ENCODE results near the gene EMP2.

EMP2 gene

DNA sequence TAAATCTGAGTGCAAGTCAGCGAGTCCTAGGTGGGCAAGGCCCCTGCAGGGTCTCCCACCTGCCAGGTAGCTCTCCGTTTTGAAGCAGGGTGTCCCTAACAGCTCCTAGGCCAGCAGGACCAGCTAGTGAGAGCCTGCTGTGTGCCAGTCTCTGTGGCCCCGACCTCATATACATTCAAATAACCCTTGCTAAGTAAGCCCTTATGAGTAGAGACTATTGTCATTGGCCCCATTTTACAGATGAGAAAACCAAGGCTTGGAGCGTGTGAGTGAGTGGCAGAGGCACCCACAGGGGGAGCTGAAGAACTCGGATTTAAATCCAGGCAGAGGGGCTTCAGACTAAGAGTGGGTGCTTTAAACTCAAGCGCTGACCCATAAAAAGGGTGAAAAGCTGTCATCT, 39.7 kb upstream of the EMP2 start:
- TF ChIP-seq, protein P1, sequence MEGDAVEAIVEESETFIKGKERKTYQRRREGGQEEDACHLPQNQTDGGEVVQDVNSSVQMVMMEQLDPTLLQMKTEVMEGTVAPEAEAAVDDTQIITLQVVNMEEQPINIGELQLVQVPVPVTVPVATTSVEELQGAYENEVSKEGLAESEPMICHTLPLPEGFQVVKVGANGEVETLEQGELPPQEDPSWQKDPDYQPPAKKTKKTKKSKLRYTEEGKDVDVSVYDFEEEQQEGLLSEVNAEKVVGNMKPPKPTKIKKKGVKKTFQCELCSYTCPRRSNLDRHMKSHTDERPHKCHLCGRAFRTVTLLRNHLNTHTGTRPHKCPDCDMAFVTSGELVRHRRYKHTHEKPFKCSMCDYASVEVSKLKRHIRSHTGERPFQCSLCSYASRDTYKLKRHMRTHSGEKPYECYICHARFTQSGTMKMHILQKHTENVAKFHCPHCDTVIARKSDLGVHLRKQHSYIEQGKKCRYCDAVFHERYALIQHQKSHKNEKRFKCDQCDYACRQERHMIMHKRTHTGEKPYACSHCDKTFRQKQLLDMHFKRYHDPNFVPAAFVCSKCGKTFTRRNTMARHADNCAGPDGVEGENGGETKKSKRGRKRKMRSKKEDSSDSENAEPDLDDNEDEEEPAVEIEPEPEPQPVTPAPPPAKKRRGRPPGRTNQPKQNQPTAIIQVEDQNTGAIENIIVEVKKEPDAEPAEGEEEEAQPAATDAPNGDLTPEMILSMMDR (IDR thresholded peaks at IDR 0.05; ENCODE audit: extremely low read depth, missing control alignments), result no peak
- no peak for DNase-seq (ENCODE audit: low spot score)

DNA sequence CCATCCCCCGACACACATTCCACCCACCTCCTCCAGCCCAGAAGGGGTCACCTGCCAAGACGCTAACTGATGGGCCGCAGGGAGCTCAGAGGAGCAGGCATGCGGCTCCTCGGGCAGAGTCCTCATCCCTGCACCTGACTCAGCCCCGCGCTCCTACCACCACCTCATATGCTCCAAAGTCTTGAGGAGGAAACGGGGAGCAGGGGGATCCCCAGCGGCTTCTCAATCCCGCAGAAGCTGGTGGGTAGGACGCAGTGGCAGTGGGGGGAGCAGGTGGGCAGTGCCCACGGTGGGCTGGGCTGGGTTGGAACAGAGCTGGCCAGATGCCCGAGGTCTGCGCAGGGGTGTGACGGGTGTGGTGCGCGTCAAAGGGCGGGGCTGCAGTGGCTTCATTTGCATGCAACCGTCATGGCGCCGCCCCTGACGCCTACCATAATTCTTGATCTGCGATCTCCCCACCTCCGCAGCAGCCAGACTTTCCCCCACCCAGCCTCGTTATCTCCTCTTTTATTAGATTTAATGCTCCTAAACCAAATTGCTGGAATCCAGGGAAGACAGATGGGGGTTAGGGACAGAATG, 39.0 kb upstream of the EMP2 start:
- peak; percentile 51 for DNase-seq (ENCODE audit: low spot score)
- TF ChIP-seq, protein P1 (IDR thresholded peaks at IDR 0.05; ENCODE audit: extremely low read depth, missing control alignments), result no peak

DNA sequence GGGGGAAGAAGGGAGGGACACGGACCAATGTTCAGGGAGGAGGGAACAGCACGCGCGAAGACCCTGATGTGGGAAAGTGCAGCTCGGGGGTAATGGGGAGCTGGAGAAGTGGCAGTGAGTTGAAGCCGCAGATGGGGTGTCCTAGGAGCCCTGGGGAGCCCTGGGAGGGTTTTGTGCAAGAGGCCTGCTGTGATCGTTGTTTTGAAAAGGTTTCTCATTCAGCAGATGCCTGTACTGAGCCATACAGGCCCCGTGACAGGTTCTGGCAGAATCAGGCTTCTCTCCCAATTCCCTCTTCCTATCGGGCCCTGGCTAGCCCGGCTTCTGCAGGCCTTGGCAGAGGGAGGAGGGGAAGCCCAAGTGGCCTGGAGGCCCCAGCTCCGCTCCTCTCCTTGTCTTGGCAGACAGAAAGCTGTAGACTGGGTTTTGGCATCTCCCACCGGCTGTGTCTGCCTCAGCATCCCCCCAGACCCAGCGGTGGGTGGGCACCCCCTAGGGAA, 38.4 kb upstream of the EMP2 start:
- no peak for DNase-seq (ENCODE audit: low spot score)
- TF ChIP-seq, protein P1 (IDR thresholded peaks at IDR 0.05; ENCODE audit: extremely low read depth, missing control alignments), result no peak

DNA sequence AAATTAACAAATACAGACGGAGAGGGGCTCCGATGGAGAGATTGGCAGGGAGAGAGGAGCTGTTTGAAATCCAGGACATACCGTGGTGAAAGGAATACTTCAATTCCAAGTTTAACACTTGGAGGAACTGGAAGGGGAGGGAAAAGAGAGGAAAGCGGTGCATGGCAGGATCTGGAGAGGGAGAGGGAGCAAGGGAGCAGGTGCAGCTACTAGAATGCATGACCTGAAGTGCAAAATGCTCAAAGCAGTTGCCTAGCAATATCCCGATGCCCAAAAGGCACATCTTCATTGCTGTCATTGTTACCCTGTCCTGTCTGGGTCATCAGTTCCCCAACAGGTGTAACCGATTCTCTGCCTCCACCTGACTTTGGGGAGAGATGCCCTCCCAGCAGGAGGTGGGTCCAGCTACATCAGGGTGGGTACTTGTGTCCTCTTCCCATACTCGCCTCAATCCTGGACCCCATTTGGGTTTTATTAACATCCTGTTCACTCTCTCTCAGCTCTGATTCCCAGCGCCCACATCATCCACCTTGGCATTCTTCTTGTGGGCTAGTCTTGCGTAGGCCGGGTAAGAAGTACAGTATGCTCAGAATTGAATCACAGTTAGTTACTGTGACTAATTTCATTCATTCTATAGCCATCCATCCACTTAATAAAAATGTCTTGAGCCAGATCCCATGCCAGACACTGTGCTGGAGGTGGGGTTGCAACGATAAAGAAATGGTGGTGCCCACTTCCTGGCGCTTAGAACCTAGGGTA, 37.4 kb upstream of the EMP2 start:
- no peak for DNase-seq (ENCODE audit: low spot score)

DNA sequence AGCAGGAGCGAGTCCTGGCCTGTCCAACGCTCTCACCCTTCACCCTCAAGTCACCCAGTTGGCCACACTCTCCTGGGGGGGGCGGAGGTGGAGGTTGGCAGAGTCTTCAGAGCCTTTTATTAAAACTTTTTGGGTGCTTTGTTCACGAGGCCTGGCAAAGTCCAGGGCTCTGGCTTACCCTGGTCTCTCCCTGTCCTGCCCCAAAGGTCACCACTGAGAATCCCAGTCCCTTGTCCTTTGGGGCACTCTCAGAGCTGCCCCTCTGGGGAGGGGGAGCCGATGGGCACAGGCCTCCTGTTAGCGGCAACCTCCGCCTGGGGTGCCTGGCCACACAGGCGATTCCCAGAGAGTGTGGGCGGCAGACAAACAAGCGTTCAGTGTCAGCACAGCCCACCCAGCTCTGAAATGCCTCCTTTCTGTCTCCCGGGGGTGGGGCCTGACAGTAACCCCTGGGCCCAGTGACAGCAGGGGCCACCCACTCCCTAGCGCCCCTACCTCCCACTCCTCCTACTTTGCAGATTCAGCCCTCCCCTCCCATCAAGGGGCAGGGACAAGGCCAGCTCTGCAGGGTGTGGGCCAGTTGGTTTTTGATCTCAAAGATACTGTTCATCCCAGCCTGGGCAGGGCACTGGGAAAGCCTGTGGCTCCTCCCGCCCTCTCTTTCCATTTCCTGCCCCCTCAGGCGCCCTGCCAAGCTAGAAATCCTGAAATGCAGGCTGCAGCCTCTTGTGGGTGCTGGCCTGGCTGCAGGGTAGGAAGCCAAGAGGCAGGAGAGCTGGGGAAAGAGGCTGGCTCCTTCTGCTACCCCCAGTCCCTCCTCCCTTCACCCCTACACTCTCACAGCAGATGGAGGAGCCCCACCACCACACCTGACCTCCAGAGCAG, 36.6 kb upstream of the EMP2 start:
- TF ChIP-seq, protein P1 (IDR thresholded peaks at IDR 0.05; ENCODE audit: extremely low read depth, missing control alignments), result no peak
- no peak for DNase-seq (ENCODE audit: low spot score)

More for the DNA sequence above, 37.4 kb upstream of the EMP2 start:
- TF ChIP-seq, protein P1 (IDR thresholded peaks at IDR 0.05; ENCODE audit: extremely low read depth, missing control alignments), result no peak

DNA sequence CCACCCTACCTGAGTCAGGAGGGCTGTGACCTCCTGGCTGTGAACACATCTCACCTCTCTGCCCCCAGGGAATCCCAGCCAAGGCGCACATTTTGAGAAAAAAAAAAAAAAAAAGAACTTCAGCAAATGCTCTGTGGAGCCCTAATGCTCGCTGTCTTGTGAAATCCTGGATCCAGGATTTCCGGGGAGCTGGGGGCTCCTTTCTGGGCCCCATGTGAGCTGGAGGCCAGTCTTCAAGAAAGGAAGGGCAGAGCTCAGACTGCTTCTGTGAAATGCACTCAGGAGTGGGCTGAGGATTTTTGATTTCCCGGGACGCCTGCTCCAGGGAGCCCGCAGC, 36.0 kb upstream of the EMP2 start:
- TF ChIP-seq, protein P1 (IDR thresholded peaks at IDR 0.05; ENCODE audit: extremely low read depth, missing control alignments), result no peak
- no peak for DNase-seq (ENCODE audit: low spot score)

DNA sequence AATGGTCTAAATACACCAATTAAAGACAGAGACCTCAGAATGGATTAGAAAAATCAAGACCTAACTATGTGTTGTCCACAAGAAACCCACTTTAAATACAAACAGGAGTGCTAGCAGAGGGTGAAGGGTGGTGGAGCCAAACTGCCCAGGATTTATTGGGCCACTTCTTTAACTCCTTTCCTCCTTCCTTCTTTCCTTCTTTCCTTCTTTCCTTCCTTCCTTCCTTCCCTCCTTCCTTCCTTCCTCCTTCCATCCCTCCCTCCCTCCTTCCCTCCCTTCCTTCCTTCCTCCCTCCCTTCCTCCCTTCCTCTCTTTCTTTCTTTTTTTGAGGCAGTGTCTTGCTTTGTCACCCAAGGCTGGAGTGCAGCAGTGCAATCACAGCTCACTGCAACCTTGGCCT, 34.3 kb upstream of the EMP2 start:
- TF ChIP-seq, protein P1 (IDR thresholded peaks at IDR 0.05; ENCODE audit: extremely low read depth, missing control alignments), result no peak
- DNase-seq (ENCODE audit: low spot score), result no peak

Measured in GM20000 (cell line).